Neural cell (in vitro differentiated cells): ENCODE measurements around the gene XG.

Experiments
- EP300 ChIP-seq: fragments of 450-650 bp; conservative IDR thresholded peaks from 2 replicates; pipeline ENCODE4 v1.6.1; 2014; ENCODE audit warnings: antibody characterized with exemption, mild to moderate bottlenecking, moderate library complexity; ENCODE audit not compliant: poor library complexity, severe bottlenecking
- MXI1 ChIP-seq: fragments of 450-650 bp; conservative IDR thresholded peaks from 2 replicates; pipeline ENCODE4 v1.6.1; 2014; ENCODE audit warnings: antibody characterized with exemption, mild to moderate bottlenecking; ENCODE audit not compliant: poor library complexity, severe bottlenecking
- POLR2AphosphoS5 ChIP-seq: IDR thresholded peaks from 2 replicates; pipeline ENCODE4 v1.6.1; 2012
- RAD21 ChIP-seq: fragments of 450-650 bp; conservative IDR thresholded peaks from 2 replicates; pipeline ENCODE4 v1.6.1; 2014; ENCODE audit warnings: antibody characterized with exemption, mild to moderate bottlenecking, moderate library complexity
- SMC3 ChIP-seq: fragments of 450-650 bp; conservative IDR thresholded peaks from 2 replicates; pipeline ENCODE4 v1.6.1; 2014; ENCODE audit warnings: antibody characterized with exemption, mild to moderate bottlenecking, moderate library complexity; ENCODE audit not compliant: poor library complexity
- TAF1 ChIP-seq: IDR thresholded peaks from 2 replicates; pipeline ENCODE4 v1.6.1; 2012; ENCODE audit warnings: low read depth
- TF ChIP-seq, protein P1 (sequence below): fragments of 450-650 bp; IDR thresholded peaks from 2 replicates; pipeline ENCODE4 v1.5.1; 2014; ENCODE audit warnings: antibody characterized with exemption, mild to moderate bottlenecking, moderate library complexity; ENCODE audit not compliant: poor library complexity, severe bottlenecking
- TF ChIP-seq, protein P2 (sequence below): IDR thresholded peaks from 2 replicates; pipeline ENCODE4 v1.6.1; 2012; ENCODE audit warnings: borderline replicate concordance

DNA sequence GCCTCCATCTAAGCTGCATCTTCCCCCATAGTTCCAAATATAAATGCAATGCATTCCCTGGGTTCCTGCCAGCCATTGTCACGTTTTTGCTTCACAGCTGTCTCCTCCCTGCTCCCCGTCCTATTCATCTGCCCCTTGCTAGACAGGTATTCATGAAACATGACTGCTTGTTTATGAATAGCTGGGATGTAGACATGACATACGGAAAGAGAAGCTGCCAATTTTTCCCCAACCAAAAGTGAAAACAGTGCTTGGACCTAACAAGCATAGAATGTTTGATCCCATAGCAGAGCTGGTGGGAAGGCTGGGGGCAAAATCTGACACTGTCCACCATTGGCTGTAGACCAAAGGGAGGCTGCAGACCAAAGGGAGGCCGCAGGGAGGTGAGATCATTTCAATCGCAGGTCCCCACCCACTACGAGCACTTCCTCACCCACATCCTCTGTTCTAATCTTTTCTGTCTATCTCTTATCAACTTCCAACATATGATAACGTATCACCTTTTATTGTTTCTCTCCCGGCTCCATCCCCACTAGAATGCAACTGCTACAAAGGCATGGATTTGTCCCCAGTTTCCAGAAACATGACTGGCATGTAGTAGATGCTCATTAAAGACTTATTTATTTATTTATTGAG lies 68.4 kb downstream of the XG start:
- TF ChIP-seq, protein P1, sequence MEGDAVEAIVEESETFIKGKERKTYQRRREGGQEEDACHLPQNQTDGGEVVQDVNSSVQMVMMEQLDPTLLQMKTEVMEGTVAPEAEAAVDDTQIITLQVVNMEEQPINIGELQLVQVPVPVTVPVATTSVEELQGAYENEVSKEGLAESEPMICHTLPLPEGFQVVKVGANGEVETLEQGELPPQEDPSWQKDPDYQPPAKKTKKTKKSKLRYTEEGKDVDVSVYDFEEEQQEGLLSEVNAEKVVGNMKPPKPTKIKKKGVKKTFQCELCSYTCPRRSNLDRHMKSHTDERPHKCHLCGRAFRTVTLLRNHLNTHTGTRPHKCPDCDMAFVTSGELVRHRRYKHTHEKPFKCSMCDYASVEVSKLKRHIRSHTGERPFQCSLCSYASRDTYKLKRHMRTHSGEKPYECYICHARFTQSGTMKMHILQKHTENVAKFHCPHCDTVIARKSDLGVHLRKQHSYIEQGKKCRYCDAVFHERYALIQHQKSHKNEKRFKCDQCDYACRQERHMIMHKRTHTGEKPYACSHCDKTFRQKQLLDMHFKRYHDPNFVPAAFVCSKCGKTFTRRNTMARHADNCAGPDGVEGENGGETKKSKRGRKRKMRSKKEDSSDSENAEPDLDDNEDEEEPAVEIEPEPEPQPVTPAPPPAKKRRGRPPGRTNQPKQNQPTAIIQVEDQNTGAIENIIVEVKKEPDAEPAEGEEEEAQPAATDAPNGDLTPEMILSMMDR = no peak
- TF ChIP-seq POLR2AphosphoS5 (no peak), RAD21 (no peak), SMC3 (no peak), MXI1 (no peak), TAF1 (no peak), EP300 (no peak)
- TF ChIP-seq, protein P2, sequence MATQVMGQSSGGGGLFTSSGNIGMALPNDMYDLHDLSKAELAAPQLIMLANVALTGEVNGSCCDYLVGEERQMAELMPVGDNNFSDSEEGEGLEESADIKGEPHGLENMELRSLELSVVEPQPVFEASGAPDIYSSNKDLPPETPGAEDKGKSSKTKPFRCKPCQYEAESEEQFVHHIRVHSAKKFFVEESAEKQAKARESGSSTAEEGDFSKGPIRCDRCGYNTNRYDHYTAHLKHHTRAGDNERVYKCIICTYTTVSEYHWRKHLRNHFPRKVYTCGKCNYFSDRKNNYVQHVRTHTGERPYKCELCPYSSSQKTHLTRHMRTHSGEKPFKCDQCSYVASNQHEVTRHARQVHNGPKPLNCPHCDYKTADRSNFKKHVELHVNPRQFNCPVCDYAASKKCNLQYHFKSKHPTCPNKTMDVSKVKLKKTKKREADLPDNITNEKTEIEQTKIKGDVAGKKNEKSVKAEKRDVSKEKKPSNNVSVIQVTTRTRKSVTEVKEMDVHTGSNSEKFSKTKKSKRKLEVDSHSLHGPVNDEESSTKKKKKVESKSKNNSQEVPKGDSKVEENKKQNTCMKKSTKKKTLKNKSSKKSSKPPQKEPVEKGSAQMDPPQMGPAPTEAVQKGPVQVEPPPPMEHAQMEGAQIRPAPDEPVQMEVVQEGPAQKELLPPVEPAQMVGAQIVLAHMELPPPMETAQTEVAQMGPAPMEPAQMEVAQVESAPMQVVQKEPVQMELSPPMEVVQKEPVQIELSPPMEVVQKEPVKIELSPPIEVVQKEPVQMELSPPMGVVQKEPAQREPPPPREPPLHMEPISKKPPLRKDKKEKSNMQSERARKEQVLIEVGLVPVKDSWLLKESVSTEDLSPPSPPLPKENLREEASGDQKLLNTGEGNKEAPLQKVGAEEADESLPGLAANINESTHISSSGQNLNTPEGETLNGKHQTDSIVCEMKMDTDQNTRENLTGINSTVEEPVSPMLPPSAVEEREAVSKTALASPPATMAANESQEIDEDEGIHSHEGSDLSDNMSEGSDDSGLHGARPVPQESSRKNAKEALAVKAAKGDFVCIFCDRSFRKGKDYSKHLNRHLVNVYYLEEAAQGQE = no peak
